Erythroblast (primary cell): ENCODE results near the gene SEH1L.

Source experiments
- DNase-seq, 2 experiments: peaks; one replicate each; lab custom pipeline; 2025; lab: John Stamatoyannopoulos, UW
- GATA1 ChIP-seq: IDR thresholded peaks from 2 replicates; pipeline ENCODE4 v1.6.1; 2011; ENCODE audit warnings: low read depth, mild to moderate bottlenecking, control low read depth, low read length, moderate library complexity
- POLR2A ChIP-seq: IDR thresholded peaks from 2 replicates; pipeline ENCODE4 v1.6.1; 2011; ENCODE audit warnings: mild to moderate bottlenecking, low read length

SEH1L gene

DNA sequence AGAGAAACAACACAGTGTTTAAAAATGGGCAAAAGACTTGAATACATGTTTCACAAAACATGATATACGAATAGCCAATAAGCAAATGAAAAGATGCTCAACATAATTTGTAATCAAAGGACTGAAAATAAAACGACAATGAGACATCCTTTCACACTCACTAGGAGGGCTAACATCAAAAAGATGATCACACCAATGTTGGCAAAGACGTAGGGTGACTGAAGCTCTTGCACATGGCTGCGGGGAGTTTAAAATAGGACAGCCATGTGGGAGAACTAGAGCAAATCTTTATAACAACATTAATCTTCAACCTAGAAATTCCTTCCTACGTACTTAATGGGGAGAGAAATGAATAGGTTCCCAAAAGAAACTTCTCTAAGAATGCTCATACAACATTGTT lies 19.2 kb upstream of the SEH1L start:
- no peak for TF ChIP-seq GATA1
- no peak for TF ChIP-seq POLR2A
- DNase-seq = no peak

GRCh38 chr18:12929477-12930083 lies 18.2 kb upstream of the SEH1L start:
- no peak for TF ChIP-seq GATA1
- no peak for TF ChIP-seq POLR2A
- DNase-seq = no peak

GRCh38 chr18:12930376-12930775 lies 17.4 kb upstream of the SEH1L start:
- no peak for DNase-seq
- TF ChIP-seq POLR2A (no peak), GATA1 (no peak)

DNA sequence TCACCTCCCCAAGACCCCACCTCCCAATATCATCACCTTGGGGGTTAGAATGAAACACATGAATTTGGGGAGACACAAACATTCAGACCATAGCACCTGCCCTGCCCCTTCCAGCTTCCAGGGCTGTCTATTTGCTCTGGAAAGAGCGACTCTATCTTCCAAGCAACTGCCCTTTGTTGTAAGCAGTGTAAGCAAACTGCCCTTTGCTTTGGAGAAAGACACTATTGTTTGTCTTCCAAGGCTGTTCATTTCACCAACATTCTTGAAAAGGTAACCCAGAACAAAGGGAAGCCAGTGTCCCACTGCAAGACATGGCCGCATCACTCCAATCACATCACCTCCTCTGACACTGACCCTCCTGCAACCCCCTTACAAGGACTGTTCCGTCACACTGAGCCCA lies 16.9 kb upstream of the SEH1L start:
- DNase-seq = no peak
- TF ChIP-seq POLR2A = no peak
- no peak for TF ChIP-seq GATA1

- TF ChIP-seq GATA1 = no peak
- TF ChIP-seq POLR2A = no peak
- no peak for DNase-seq
These were observed 14.5 kb upstream of the SEH1L start for GRCh38 chr18:12933327-12933726.

DNA sequence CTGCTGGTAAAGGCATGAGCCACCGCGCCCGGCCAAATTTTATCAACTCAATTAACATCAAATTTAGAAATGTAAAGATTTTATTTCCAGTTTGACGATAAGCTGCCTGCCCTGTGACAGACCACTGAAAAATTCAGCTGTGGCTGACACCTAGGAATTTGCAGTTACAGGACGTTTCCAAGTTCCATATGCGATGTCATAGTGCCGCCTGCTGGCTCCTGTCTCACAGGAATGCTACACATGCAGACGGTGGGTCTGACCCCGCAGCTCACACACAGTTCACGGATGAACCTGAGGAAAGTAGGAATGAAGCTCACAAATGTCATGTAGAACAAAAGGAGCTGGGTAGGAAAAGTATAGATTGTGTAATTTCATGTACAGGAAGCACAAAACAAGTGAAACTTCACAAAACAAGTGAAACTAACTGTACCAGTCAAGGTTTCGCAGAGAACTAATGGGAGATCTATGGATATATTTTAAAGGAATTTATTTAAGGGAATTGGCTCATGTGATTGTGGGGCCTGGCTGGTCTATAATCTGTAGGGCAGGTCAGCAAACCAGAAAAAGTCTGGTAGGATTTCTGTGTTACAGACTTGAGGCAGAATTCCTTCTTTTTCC lies 13.2 kb upstream of the SEH1L start:
- DNase-seq = peak; percentile 82 to 91
- TF ChIP-seq POLR2A (no peak), GATA1 (no peak)

DNA sequence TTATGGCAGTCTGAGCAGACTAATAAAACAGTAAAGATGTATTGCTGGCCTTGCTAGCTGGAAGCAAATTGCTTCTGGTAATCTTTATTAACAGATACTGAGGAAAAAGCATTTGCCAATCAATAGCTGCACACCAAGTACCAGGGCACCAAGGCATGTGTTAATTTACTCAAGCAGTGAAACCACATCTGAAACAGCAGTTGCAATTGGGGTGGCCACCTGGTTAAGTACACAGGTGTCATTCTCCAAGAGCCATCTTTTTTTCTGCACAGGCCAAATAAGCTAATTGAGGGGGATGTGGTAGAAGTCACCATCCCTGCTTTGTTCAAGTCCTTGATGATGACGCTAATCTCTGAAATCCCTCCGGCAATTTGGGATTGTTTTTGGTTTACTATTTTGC lies 8.6 kb upstream of the SEH1L start:
- no peak for TF ChIP-seq GATA1
- no peak for TF ChIP-seq POLR2A
- no peak for DNase-seq

DNA sequence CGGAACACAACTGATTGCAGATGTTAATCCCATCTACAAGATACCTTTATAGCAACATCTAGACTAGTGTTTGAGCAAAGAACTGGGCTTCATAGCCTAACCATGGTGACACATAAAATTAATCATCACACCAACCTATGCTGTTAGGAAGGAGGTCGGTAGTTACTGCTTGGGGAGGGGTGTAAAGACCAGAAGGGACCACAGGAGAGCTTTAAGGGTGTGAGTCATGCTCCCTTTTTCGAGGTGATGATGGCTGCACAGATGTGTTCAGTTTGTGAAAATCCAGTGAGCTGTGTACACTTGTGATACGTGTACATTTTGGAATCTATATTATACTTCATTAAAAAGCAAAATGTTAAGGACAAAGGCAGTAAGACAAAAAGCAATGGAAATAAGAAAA lies 4.6 kb upstream of the SEH1L start:
- TF ChIP-seq POLR2A (no peak), GATA1 (no peak)
- DNase-seq = no peak

DNA sequence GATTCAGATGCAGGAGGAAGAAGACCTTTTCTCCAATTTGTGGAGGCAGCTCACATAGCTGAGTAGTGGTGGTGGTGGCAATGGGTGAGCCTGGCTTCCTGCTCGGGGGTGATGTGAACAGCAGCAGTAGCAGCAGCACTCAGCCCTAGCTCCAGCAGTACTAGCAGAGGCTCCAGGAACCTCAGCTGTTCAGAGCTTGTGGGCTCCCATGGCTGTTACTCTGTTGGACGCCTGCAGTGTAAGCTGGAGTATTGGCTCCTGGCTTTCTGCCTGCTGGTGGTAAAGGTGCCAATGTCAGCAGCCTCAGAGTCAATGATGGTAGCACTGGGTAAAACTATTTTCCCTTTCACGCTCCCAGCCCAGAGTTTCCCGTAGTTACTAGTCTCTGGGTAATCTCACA lies 3.1 kb upstream of the SEH1L start:
- no peak for TF ChIP-seq POLR2A
- TF ChIP-seq GATA1 = no peak
- DNase-seq = no peak

- peak; percentile 85 to 89 for DNase-seq
- TF ChIP-seq GATA1 = no peak
- no peak for TF ChIP-seq POLR2A
These were observed 1.1 kb upstream of the SEH1L start for GRCh38 chr18:12946549-12947284.

GRCh38 chr18:12948050-12948804 lies 416 bp downstream of the SEH1L start:
- peak; percentile 81 for TF ChIP-seq POLR2A
- no peak for TF ChIP-seq GATA1
- peak; percentile 97 to 98 for DNase-seq

DNA sequence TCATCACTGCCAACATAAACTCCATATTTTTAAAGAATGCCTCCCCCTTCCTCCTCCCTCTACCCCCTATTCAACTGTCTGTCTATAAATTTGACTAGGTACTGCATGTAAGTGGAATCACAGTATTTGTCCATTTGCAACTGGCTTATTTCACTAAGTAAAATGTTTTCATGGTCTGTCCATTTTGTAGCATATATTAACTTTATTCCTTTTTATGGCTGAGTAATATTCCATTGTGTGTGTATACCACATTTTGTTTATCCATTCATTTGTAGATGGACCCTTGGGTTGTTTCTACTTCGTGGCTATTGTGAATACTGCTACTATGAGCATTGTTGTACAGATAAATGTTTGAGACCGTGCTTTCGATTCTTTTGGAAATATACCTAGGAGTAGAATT lies 10.7 kb downstream of the SEH1L start:
- no peak for DNase-seq
- TF ChIP-seq GATA1 = no peak
- TF ChIP-seq POLR2A = no peak

DNA sequence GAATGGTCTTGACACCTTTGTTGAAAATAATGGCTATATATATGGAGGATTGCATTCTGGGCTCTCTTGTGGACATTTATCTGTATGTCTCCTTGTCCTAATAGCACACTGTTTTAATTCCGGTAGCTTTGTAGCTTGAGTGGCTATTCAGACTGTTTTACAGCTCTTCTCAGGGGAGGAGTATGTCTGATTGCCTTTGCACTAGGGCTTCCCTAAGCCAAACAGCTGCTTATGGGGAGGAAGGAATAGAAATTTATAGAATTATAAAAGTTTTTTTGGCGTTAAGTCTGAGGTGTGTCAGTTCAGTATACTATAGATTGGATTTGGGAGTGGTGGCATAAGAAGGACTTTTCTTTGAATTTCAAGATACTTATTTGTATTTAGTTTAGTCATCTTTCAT lies 12.6 kb downstream of the SEH1L start:
- TF ChIP-seq GATA1 (no peak), POLR2A (no peak)
- DNase-seq = no peak
